ENCODE data around the gene ABCD1. TPM values are rescaled to one million over a fixed set of nuclear protein-coding genes. Genes with fewer than 3 reads are reported as not detected.
A peak's percentile ranks its signal among the peaks of the same experiment; 100 is the strongest.

ABCD1 gene
- total RNA-seq, 3 donors from 2014 or later = 10.2 to 27.8 (median 10.5) TPM

- Histone ChIP-seq H3K4me3 (no peak overlapping the region), H3K27ac (no peak overlapping the region), H3K9me3 (peaks cover 0 to 15% of the 10 kb centered on the region in 2 donors), H3K4me1 (no peaks in the 10 kb centered on the region), H3K36me3 (no peaks in the 10 kb centered on the region), H3K27me3 (peaks cover 0 to 11% of the 10 kb centered on the region in 2 donors)
- intact Hi-C loops (cut with DNase I; ENCODE audit: low total_unique reads) = no loop called here
- no peak for DNase-seq (ENCODE audit: low spot score in 2 of 2)
- no peak for TF ChIP-seq POLR2A (IDR thresholded peaks at IDR 0.05)
- TF ChIP-seq, protein P1, sequence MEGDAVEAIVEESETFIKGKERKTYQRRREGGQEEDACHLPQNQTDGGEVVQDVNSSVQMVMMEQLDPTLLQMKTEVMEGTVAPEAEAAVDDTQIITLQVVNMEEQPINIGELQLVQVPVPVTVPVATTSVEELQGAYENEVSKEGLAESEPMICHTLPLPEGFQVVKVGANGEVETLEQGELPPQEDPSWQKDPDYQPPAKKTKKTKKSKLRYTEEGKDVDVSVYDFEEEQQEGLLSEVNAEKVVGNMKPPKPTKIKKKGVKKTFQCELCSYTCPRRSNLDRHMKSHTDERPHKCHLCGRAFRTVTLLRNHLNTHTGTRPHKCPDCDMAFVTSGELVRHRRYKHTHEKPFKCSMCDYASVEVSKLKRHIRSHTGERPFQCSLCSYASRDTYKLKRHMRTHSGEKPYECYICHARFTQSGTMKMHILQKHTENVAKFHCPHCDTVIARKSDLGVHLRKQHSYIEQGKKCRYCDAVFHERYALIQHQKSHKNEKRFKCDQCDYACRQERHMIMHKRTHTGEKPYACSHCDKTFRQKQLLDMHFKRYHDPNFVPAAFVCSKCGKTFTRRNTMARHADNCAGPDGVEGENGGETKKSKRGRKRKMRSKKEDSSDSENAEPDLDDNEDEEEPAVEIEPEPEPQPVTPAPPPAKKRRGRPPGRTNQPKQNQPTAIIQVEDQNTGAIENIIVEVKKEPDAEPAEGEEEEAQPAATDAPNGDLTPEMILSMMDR (IDR thresholded peaks at IDR 0.05) = no peak
- TF ChIP-seq POLR2AphosphoS5 (IDR thresholded peaks at IDR 0.05) = no peak
Observed at GRCh38 chrX:153755136-153755535, 30.5 kb downstream of the ABCD1 start.

- peaks cover 0 to 4% of the 10 kb centered on the region in 2 donors for H3K9me3 ChIP-seq
Observed at GRCh38 chrX:153761863-153762262, 37.2 kb downstream of the ABCD1 start.

DNA sequence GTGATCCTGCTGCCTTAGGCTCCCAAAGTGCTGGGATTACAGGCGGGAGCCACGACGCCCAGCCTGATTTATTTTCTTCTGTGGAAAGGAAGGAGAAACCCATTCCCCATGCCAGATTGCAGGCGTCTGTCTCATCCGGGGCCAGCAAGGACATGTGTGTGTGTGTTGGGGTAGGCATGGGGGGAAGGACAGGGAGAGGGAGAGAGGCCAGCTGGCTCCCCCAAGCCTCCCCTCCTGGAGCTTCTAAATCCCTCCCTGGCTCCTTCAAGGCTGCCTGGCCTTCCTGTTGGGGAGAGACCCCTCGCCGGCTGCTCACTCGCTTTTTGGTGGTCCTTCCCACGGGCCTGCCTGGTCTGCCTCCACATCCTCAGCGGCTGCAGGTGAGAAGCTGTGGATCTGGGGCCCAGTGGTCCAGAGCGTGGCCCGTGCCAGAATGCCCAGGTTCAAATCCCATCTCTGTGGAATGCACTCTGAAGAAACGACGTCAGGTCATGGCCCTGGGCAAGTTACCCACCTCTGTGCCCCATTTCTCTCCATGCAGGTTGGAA is 38.0 kb downstream of the ABCD1 start:
- Histone ChIP-seq H3K4me3 (no peak overlapping the region), H3K27ac (no peak overlapping the region), H3K36me3 (no peaks in the 10 kb centered on the region), H3K9me3 (peaks cover 0 to 3% of the 10 kb centered on the region in 2 donors), H3K27me3 (peaks cover 0 to 18% of the 10 kb centered on the region in 2 donors), H3K4me1 (no peaks in the 10 kb centered on the region)
- no peak for DNase-seq (ENCODE audit: low spot score in 2 of 2)
- intact Hi-C loops (cut with DNase I; ENCODE audit: low total_unique reads) = loop anchor here (5.0 kb wide), 1 partner anchor 190 kb away; no protein-coding TSS in a partner anchor
- no peak for TF ChIP-seq POLR2AphosphoS5 (IDR thresholded peaks at IDR 0.05)
- TF ChIP-seq POLR2A (IDR thresholded peaks at IDR 0.05) = no peak
- TF ChIP-seq, protein P1 (IDR thresholded peaks at IDR 0.05) = no peak

More at GRCh38 chrX:153761863-153762262, 37.2 kb downstream of the ABCD1 start:
- Histone ChIP-seq H3K4me1 (no peaks in the 10 kb centered on the region), H3K27ac (no peak overlapping the region), H3K36me3 (no peaks in the 10 kb centered on the region), H3K4me3 (no peak overlapping the region), H3K27me3 (peaks cover 0 to 18% of the 10 kb centered on the region in 2 donors)
- no peak for DNase-seq (ENCODE audit: low spot score in 2 of 2)
- TF ChIP-seq POLR2A (IDR thresholded peaks at IDR 0.05) = no peak
- no peak for TF ChIP-seq POLR2AphosphoS5 (IDR thresholded peaks at IDR 0.05)
- TF ChIP-seq, protein P1 (IDR thresholded peaks at IDR 0.05) = no peak
- intact Hi-C loops (cut with DNase I; ENCODE audit: low total_unique reads) = loop anchor here (5.0 kb wide), 1 partner anchor 190 kb away; no protein-coding TSS in a partner anchor

GRCh38 chrX:153763298-153763932 is 38.8 kb downstream of the ABCD1 start:
- no peak for DNase-seq (ENCODE audit: low spot score in 2 of 2)
- Histone ChIP-seq H3K27me3 (peaks cover 0 to 24% of the 10 kb centered on the region in 2 donors), H3K4me1 (no peaks in the 10 kb centered on the region), H3K9me3 (peaks cover 0 to 3% of the 10 kb centered on the region in 2 donors), H3K4me3 (no peak overlapping the region), H3K27ac (no peak overlapping the region), H3K36me3 (no peaks in the 10 kb centered on the region)
- TF ChIP-seq POLR2AphosphoS5 (IDR thresholded peaks at IDR 0.05) (no peak), POLR2A (IDR thresholded peaks at IDR 0.05) (no peak)
- intact Hi-C loops (cut with DNase I; ENCODE audit: low total_unique reads) = loop anchor here (5.0 kb wide), 1 partner anchor 189 kb away; no protein-coding TSS in a partner anchor

GRCh38 chrX:153763989-153764755 is 39.5 kb downstream of the ABCD1 start, which contains the start of gene PLXNB3:
Gene PLXNB3, plus strand, starts transcription at chrX:153764249. Its CDS starts 1,287 bp downstream, at chrX:153765536.
- Histone ChIP-seq H3K27me3 (peaks cover 0 to 29% of the 10 kb centered on the region in 2 donors), H3K27ac (peak within 1 kb of the TSS; percentile 66 to 83), H3K4me1 (no peaks in the 10 kb centered on the region), H3K4me3 (peak within 1 kb of the TSS in 2 of 3 donors; percentile 40 to 56), H3K36me3 (no peaks in the 10 kb centered on the region), H3K9me3 (peaks cover 0 to 3% of the 10 kb centered on the region in 2 donors)
- intact Hi-C loops (cut with DNase I; ENCODE audit: low total_unique reads) = loop anchor here (5.0 kb wide), 1 partner anchor 188 kb away; no protein-coding TSS in a partner anchor
- no peak for TF ChIP-seq POLR2A (IDR thresholded peaks at IDR 0.05)
- TF ChIP-seq, protein P1 (IDR thresholded peaks at IDR 0.05) = peak; percentile 64 to 87 (median 80)
- peak in 1 of 3 donors; percentile 48 for TF ChIP-seq POLR2AphosphoS5 (IDR thresholded peaks at IDR 0.05)
- DNase-seq (ENCODE audit: low spot score in 2 of 2) = peak; percentile 78 to 87

Data from breast epithelium (tissue), 4 donors.